SK-N-SH (cell line): ENCODE results near the gene PDE4B.

Experiments used
- EP300 ChIP-seq, 2 experiments: IDR thresholded peaks; 2 replicates each; pipeline versions ENCODE4 v1.4.0 to v1.6.1; 2012; ENCODE audit warnings: borderline replicate concordance in 1 of 2, low read depth in 1 of 2, low read length in 1 of 2
- FOXM1 ChIP-seq: IDR thresholded peaks from 2 replicates; pipeline ENCODE4 v1.4.0; 2012; ENCODE audit warnings: low read depth, mild to moderate bottlenecking
- MAX ChIP-seq: IDR thresholded peaks from 2 replicates; pipeline ENCODE4 v1.4.0; 2012; ENCODE audit warnings: low read depth
- RAD21 ChIP-seq: IDR thresholded peaks from 2 replicates; pipeline ENCODE4 v1.6.1; 2012; ENCODE audit warnings: mild to moderate bottlenecking, low read length
- TAF1 ChIP-seq: IDR thresholded peaks from 2 replicates; pipeline ENCODE4 v1.6.1; 2012; ENCODE audit warnings: low read depth, mild to moderate bottlenecking, low read length, moderate library complexity, borderline replicate concordance
- TF ChIP-seq, protein P1 (sequence below): IDR thresholded peaks from 2 replicates; pipeline ENCODE4; 2012
- TF ChIP-seq, protein P2 (sequence below): fragments of 200-600 bp; sonication (generic); IDR thresholded peaks from 2 replicates; pipeline ENCODE4 v1.6.1; 2017; ENCODE audit warnings: antibody characterized with exemption, mild to moderate bottlenecking, moderate library complexity
- TF ChIP-seq, protein P3 (sequence below): IDR thresholded peaks from 2 replicates; pipeline ENCODE4 v1.6.1; 2012; ENCODE audit warnings: mild to moderate bottlenecking, low read depth, low read length, moderate library complexity

- TF ChIP-seq, protein P1, sequence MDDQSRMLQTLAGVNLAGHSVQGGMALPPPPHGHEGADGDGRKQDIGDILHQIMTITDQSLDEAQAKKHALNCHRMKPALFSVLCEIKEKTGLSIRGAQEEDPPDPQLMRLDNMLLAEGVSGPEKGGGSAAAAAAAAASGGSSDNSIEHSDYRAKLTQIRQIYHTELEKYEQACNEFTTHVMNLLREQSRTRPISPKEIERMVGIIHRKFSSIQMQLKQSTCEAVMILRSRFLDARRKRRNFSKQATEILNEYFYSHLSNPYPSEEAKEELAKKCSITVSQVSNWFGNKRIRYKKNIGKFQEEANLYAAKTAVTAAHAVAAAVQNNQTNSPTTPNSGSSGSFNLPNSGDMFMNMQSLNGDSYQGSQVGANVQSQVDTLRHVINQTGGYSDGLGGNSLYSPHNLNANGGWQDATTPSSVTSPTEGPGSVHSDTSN = no peak
- TF ChIP-seq FOXM1 (no peak), RAD21 (no peak), TAF1 (no peak), MAX (no peak), EP300 (IDR thresholded peaks at IDR 0.05; ENCODE audit: borderline replicate concordance in 1 of 2, low read depth in 1 of 2, low read length in 1 of 2) (no peak)
- TF ChIP-seq, protein P2, sequence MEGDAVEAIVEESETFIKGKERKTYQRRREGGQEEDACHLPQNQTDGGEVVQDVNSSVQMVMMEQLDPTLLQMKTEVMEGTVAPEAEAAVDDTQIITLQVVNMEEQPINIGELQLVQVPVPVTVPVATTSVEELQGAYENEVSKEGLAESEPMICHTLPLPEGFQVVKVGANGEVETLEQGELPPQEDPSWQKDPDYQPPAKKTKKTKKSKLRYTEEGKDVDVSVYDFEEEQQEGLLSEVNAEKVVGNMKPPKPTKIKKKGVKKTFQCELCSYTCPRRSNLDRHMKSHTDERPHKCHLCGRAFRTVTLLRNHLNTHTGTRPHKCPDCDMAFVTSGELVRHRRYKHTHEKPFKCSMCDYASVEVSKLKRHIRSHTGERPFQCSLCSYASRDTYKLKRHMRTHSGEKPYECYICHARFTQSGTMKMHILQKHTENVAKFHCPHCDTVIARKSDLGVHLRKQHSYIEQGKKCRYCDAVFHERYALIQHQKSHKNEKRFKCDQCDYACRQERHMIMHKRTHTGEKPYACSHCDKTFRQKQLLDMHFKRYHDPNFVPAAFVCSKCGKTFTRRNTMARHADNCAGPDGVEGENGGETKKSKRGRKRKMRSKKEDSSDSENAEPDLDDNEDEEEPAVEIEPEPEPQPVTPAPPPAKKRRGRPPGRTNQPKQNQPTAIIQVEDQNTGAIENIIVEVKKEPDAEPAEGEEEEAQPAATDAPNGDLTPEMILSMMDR = no peak
- TF ChIP-seq, protein P3, sequence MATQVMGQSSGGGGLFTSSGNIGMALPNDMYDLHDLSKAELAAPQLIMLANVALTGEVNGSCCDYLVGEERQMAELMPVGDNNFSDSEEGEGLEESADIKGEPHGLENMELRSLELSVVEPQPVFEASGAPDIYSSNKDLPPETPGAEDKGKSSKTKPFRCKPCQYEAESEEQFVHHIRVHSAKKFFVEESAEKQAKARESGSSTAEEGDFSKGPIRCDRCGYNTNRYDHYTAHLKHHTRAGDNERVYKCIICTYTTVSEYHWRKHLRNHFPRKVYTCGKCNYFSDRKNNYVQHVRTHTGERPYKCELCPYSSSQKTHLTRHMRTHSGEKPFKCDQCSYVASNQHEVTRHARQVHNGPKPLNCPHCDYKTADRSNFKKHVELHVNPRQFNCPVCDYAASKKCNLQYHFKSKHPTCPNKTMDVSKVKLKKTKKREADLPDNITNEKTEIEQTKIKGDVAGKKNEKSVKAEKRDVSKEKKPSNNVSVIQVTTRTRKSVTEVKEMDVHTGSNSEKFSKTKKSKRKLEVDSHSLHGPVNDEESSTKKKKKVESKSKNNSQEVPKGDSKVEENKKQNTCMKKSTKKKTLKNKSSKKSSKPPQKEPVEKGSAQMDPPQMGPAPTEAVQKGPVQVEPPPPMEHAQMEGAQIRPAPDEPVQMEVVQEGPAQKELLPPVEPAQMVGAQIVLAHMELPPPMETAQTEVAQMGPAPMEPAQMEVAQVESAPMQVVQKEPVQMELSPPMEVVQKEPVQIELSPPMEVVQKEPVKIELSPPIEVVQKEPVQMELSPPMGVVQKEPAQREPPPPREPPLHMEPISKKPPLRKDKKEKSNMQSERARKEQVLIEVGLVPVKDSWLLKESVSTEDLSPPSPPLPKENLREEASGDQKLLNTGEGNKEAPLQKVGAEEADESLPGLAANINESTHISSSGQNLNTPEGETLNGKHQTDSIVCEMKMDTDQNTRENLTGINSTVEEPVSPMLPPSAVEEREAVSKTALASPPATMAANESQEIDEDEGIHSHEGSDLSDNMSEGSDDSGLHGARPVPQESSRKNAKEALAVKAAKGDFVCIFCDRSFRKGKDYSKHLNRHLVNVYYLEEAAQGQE = no peak
These were observed 431.0 kb downstream of the PDE4B start for GRCh38 chr1:66223681-66224080.
